ENCODE data around the gene AJM1.
"Not testable (repeated sequence)": the region's sequence is repeated elsewhere in the genome, so short reads cannot be mapped to it uniquely, and the experiment has no call there.

The AJM1 gene

DNA sequence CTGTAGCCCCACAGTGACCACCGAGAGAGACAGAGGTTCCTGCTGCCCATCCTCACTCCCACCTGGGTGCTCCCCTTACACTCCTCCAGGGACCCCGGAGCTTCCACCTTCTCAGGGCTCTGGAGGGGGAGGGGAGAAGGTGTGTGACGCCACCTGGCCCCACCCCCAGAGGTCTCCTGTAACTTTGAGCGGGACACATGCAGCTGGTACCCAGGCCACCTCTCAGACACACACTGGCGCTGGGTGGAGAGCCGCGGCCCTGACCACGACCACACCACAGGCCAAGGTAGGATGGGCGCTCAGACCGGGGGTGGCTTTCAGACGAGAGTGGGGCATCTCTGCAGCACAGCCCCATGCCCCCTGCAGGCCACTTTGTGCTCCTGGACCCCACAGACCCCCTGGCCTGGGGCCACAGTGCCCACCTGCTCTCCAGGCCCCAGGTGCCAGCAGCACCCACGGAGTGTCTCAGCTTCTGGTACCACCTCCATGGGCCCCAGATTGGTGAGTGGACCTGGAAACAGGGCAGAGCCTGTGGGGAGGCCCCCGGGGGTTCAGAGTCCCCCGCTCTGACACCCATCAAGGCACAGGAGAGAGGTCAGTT, 14.4 kb downstream of the AJM1 start:
- no peak for DNase-seq (ENCODE audit: low read depth in 2 of 2)

DNA sequence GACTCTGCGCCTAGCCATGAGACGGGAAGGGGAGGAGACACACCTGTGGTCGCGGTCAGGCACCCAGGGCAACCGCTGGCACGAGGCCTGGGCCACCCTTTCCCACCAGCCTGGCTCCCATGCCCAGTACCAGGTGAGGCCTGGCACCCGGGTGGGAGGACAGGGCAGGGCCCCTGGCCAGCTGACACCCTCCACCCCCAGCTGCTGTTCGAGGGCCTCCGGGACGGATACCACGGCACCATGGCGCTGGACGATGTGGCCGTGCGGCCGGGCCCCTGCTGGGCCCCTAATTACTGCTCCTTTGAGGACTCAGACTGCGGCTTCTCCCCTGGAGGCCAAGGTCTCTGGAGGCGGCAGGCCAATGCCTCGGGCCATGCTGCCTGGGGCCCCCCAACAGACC, 14.9 kb downstream of the AJM1 start:
- no peak for DNase-seq (ENCODE audit: low read depth in 2 of 2)

GRCh38 chr9:136857581-136858412, 15.5 kb downstream of the AJM1 start:
- DNase-seq (ENCODE audit: low read depth in 2 of 2) = no peak

DNA sequence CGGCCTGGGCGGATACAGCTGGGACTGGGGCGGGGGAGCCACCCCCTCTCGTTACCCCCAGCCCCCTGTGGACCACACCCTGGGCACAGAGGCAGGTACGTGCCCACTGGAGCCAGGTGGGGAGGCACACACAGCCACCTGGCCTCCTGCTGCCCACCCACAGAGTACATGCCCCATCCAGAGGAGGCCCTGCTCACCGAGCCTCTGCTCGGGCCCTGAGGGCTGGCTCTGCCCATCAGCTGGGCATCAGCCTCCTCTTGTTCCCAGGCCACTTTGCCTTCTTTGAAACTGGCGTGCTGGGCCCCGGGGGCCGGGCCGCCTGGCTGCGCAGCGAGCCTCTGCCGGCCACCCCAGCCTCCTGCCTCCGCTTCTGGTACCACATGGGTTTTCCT, 16.2 kb downstream of the AJM1 start:
- no peak for DNase-seq (ENCODE audit: low read depth in 2 of 2)

GRCh38 chr9:136858844-136859757, 16.8 kb downstream of the AJM1 start:
- no peak for DNase-seq (ENCODE audit: low read depth in 2 of 2)

DNA sequence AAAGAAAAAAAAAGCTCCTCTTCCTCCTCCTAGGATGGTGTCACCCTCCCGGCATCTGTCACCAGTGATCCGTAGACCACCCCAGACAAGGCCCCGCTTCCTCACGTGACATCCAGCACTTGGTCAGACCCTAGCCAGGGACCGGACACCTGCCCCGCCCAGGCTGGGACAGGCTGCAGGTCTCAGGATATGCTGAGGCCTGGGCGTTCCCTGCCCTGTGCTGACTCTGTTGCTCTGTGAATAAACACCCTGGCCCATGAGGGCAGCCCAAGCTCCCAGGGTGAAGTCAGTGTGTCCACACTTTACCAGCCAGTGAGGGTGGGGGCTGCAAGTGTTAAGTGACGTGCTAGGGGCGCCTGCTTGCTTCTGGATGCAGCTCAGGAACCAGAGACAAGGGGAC, 18.3 kb downstream of the AJM1 start:
- DNase-seq (ENCODE audit: low read depth in 2 of 2) = no peak

GRCh38 chr9:136860933-136861873, 18.9 kb downstream of the AJM1 start:
- no peak for DNase-seq (ENCODE audit: low read depth in 2 of 2)

- DNase-seq (ENCODE audit: low read depth in 2 of 2) = no peak
These were observed 19.7 kb downstream of the AJM1 start for GRCh38 chr9:136861874-136862457.

DNA sequence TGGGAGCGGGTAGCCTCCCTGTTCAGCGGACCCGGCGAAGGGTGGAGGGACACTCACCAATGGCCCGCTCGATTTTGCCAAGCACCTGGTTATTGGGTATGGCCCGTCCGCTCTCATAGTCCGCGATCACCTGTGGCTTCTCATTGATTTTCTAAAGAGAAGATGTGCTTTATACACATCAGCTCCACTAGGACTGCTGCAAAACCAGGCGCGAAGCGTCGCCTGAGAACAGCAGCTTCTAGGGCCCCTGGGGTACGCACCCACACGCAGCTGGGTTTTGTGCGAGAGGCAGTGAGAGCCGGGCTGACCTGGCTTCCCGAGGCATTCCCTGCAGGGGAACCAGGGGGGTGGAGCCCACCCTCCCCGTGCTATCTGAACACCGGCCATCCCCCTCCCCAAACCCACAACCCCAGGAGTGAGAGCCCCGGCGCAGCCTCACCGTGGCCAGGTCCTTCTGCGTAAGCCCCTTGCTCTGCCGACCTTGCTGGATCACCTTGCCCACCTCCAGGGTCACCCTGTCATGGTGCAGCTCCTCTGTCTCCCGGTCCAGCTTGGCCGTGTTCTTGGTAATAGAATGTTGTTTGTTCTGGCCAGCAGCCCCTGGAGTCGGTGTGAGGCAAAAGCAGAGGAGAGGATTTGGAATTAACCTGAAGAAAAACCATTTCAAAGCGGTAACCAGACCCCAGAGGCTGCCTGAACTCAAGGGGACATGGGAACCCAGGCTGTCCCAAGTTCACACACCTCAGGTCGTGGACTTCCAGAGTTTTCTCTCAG, 20.8 kb downstream of the AJM1 start:
- DNase-seq (ENCODE audit: low read depth in 2 of 2) = no peak

GRCh38 chr9:136863623-136864273, 21.5 kb downstream of the AJM1 start:
- no peak for DNase-seq (ENCODE audit: low read depth in 2 of 2)

DNA sequence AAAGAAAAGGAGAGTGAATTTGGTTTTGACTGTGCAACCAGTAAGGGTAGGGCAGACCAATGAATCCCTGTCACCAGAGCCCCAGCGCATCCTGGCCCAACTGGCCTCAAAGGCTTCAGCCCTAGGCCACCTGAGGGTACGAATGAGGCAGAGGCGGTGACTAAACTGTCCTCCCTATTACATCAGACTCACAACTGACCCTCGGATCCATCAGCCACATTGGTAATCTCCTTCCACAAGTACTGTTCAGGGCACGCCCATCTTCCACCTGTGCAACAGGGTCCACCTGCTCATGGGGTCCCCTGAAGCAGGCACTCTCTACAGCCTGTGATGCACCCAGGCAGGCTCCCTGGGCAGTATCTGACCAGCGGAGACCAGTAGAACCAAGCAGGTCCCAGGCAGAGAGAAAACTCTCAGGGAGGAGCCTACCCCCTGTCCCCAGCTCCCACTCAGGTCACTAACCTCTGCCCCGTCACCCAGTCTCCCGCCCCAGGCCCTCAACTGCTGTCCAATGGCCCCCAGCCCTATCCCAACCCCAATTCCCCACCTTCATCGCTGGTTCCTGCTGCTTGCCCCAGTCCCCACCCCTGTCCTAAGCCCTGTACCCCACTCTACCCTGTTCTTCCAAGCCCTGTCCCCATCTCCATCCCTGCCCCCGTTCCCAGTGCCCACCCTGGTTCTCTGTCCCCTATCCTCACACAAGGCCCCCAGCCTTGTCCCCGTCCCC, 22.9 kb downstream of the AJM1 start:
- no peak for DNase-seq (ENCODE audit: low read depth in 2 of 2)

- DNase-seq (ENCODE audit: low read depth in 2 of 2) = no peak
These were observed 23.5 kb downstream of the AJM1 start for GRCh38 chr9:136865768-136866103.

- not testable (repeated sequence) for DNase-seq (ENCODE audit: low read depth in 2 of 2)
These were observed 24.7 kb downstream of the AJM1 start for GRCh38 chr9:136866898-136867421.

DNA sequence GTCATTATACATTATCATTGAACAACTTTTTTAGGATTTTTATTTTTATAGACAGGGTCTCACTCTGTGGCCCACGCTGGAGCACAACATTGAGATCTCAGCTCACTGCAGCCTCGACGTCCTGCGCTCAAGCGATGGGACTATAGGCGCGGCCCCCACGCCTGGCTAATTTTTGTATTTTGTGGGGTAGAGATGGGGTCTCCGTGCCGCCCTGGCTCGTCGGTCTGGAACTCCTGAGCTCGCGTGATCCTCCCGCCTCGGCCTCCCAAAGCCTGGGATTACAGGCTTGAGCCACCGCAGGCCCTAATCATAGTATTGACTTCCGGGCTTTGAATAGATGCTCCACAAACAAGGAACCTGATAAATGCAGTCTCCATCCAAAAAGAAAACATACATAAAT, 25.2 kb downstream of the AJM1 start:
- no peak for DNase-seq (ENCODE audit: low read depth in 2 of 2)

- DNase-seq (ENCODE audit: low read depth in 2 of 2) = no peak
These were observed 25.6 kb downstream of the AJM1 start for GRCh38 chr9:136867917-136868316.

DNA sequence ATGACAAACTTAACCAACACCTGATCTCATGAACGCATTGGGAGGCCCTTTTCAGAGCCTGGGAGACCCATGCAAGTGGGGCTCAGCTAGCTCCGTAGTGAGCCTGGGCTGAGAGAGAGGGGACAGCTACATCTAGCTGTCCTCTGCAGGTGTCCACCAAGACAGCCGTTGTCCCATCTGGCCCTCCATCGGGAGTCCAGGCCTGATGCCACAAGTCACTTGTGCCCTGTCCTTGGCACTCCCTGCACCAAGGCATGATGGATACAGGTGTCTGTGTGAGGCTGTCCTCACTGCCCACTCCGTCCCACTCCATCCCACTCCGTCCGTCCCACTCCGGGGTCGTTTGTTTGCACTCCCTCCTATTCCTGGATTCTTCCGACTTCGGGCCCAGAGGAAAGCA, 26.4 kb downstream of the AJM1 start:
- no peak for DNase-seq (ENCODE audit: low read depth in 2 of 2)

GRCh38 chr9:136869611-136870010, 27.3 kb downstream of the AJM1 start:
- not testable (repeated sequence) for DNase-seq (ENCODE audit: low read depth in 2 of 2)

- no peak for DNase-seq (ENCODE audit: low read depth in 2 of 2)
These were observed 32.9 kb downstream of the AJM1 start for GRCh38 chr9:136875155-136875554.

- no peak for DNase-seq (ENCODE audit: low read depth in 2 of 2)
These were observed 34.2 kb downstream of the AJM1 start for GRCh38 chr9:136876476-136876875.
